Fibroblast of lung (primary cell): ENCODE measurements around the gene RHOD.

Experiments used
- EZH2 ChIP-seq: IDR thresholded peaks from 2 replicates; pipeline ENCODE4 v1.5.1; 2012; ENCODE audit warnings: low read length, control low read depth, mild to moderate bottlenecking; ENCODE audit errors: missing control alignments
- TF ChIP-seq, protein P1 (sequence below), 2 donors: IDR thresholded peaks in 1 of 2; conservative IDR thresholded peaks in 1 of 2; 1 replicate in 1 of 2; 2 replicates in 1 of 2; pipeline ENCODE4 v1.5.1; 2011 to 2012; ENCODE audit warnings: low read length in 2 of 2, control low read depth in 1 of 2, inconsistent platforms in 1 of 2, low read depth in 1 of 2, mild to moderate bottlenecking in 1 of 2

DNA sequence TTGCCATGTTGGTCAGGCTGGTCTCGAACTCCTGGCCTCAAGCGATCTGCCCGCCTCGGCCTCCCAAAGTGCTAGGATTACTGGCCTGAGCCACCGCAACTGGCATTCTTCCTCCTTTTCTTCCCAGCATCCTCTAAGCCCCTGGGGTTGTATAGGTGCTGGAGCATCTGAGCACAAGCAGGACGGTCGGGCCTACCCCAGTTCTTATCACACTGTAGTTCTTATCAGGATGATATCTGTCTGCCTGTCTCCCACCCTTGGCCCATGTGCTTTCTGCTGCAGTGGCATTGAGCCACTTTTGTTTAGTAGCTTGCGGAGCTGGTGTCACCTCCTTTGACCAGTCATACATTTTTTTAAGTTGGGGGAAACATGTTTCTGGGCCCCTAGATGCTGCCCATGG is 1.9 kb downstream of the RHOD start:
- TF ChIP-seq, protein P1, sequence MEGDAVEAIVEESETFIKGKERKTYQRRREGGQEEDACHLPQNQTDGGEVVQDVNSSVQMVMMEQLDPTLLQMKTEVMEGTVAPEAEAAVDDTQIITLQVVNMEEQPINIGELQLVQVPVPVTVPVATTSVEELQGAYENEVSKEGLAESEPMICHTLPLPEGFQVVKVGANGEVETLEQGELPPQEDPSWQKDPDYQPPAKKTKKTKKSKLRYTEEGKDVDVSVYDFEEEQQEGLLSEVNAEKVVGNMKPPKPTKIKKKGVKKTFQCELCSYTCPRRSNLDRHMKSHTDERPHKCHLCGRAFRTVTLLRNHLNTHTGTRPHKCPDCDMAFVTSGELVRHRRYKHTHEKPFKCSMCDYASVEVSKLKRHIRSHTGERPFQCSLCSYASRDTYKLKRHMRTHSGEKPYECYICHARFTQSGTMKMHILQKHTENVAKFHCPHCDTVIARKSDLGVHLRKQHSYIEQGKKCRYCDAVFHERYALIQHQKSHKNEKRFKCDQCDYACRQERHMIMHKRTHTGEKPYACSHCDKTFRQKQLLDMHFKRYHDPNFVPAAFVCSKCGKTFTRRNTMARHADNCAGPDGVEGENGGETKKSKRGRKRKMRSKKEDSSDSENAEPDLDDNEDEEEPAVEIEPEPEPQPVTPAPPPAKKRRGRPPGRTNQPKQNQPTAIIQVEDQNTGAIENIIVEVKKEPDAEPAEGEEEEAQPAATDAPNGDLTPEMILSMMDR (conservative IDR thresholded peaks at IDR 0.05 in 1 of 2, IDR thresholded peaks at IDR 0.05 in 1 of 2; ENCODE audit: low read depth in 1 of 2, low read length in 2 of 2) = no peak
- TF ChIP-seq EZH2 = no peak
